Spleen (tissue), 7 donors: ENCODE measurements around the gene RIIAD1.

Experiments
- CTCF ChIP-seq, 11 experiments: fragments of 200-600 bp in 7 of 11; fragments of 450-650 bp in 4 of 11; sonication (generic) in 4 of 11; IDR thresholded peaks in 8 of 11; conservative IDR thresholded peaks in 3 of 11; 1 replicate in 7 of 11; 2 replicates in 4 of 11; pipeline versions ENCODE4 v1.4.0 to v1.8.0; 2016 to 2021; ENCODE audit warnings: antibody characterized with exemption in 11 of 11, inconsistent platforms in 4 of 11, mild to moderate bottlenecking in 1 of 11
- POLR2A ChIP-seq, 3 donors: fragments of 450-650 bp; IDR thresholded peaks; one replicate each; pipeline ENCODE4 v1.5.1; 2017; ENCODE audit warnings: antibody characterized with exemption in 3 of 3, mild to moderate bottlenecking in 1 of 3
- POLR2AphosphoS5 ChIP-seq, 3 donors: sonication (generic); formaldehyde crosslinking; IDR thresholded peaks; one replicate each; pipeline ENCODE4 v1.5.1; 2017; ENCODE audit warnings: antibody characterized with exemption in 3 of 3
- donor health status: DM: no; HTN: no; CAD: no; lungs with moderate emphysema.
- donor health status: DM: no; HTN: no; CAD: no.
- donor health status: DM: no; HTN: no; CAD: no.

- TF ChIP-seq CTCF (IDR thresholded peaks at IDR 0.05 in 8 of 11, conservative IDR thresholded peaks at IDR 0.05 in 3 of 11): no peak
- TF ChIP-seq POLR2A (IDR thresholded peaks at IDR 0.05): no peak
- TF ChIP-seq POLR2AphosphoS5 (IDR thresholded peaks at IDR 0.05): no peak
Observed at GRCh38 chr1:151720974-151721787, at the start of gene RIIAD1.
